ENCODE measurements around the gene TMPRSS4. TPM values are rescaled to one million over a fixed set of nuclear protein-coding genes. Genes with fewer than 3 reads are reported as not detected.

The TMPRSS4 gene
- total and polyA plus RNA-seq, 4 donors = 0.08 to 0.33 (median 0.24) TPM; not detected in 1

DNA sequence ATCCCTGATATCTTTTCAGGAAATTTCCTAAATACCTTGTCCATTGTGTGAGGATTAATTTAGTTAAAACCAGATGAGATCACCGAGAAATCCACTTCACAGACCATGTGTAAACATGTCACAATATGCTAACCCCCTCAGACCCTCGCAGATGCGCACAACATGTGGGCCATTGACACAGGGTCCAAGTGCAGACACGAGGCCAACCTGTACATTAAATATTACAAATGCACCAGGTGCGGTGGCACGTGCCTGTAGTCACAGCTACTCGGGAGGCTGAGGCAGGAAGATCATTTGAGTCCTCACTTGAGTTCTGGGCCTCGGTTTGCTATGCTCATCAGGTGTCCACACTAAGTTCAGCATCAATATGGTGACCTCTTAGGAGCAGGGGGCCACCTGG, 9.9 kb upstream of the TMPRSS4 start:
- no peak overlapping the region for H3K4me3 ChIP-seq (ENCODE audit: low read depth in 1 of 3, low read length in 3 of 3)
- H3K9me3 ChIP-seq (ENCODE audit: control insufficient read depth in 4 of 4, low read length in 3 of 4) = no peaks in the 10 kb centered on the region
- no peaks in the 10 kb centered on the region for H3K36me3 ChIP-seq (ENCODE audit: control insufficient read depth in 4 of 4, insufficient read depth in 3 of 4, low read depth in 1 of 4, low read length in 3 of 4)
- no peak for TF ChIP-seq HNF4A (conservative IDR thresholded peaks at IDR 0.05)
- no peak for TF ChIP-seq FOXA2 (IDR thresholded peaks at IDR 0.05)
- TF ChIP-seq RXRA (IDR thresholded peaks at IDR 0.05) = no peak
- TF ChIP-seq NR2F2 (IDR thresholded peaks at IDR 0.05) = no peak
- TF ChIP-seq HNF4G (IDR thresholded peaks at IDR 0.05) = no peak
- TF ChIP-seq TAF1 (conservative IDR thresholded peaks at IDR 0.05) = no peak
- TF ChIP-seq YY1 (IDR thresholded peaks at IDR 0.05) = no peak
- no peak for TF ChIP-seq FOXA1 (IDR thresholded peaks at IDR 0.05)
- TF ChIP-seq, protein P1, sequence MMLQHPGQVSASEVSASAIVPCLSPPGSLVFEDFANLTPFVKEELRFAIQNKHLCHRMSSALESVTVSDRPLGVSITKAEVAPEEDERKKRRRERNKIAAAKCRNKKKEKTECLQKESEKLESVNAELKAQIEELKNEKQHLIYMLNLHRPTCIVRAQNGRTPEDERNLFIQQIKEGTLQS (IDR thresholded peaks at IDR 0.05) = no peak
- TF ChIP-seq, protein P2, sequence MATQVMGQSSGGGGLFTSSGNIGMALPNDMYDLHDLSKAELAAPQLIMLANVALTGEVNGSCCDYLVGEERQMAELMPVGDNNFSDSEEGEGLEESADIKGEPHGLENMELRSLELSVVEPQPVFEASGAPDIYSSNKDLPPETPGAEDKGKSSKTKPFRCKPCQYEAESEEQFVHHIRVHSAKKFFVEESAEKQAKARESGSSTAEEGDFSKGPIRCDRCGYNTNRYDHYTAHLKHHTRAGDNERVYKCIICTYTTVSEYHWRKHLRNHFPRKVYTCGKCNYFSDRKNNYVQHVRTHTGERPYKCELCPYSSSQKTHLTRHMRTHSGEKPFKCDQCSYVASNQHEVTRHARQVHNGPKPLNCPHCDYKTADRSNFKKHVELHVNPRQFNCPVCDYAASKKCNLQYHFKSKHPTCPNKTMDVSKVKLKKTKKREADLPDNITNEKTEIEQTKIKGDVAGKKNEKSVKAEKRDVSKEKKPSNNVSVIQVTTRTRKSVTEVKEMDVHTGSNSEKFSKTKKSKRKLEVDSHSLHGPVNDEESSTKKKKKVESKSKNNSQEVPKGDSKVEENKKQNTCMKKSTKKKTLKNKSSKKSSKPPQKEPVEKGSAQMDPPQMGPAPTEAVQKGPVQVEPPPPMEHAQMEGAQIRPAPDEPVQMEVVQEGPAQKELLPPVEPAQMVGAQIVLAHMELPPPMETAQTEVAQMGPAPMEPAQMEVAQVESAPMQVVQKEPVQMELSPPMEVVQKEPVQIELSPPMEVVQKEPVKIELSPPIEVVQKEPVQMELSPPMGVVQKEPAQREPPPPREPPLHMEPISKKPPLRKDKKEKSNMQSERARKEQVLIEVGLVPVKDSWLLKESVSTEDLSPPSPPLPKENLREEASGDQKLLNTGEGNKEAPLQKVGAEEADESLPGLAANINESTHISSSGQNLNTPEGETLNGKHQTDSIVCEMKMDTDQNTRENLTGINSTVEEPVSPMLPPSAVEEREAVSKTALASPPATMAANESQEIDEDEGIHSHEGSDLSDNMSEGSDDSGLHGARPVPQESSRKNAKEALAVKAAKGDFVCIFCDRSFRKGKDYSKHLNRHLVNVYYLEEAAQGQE (IDR thresholded peaks at IDR 0.05) = no peak
- TF ChIP-seq, protein P3, sequence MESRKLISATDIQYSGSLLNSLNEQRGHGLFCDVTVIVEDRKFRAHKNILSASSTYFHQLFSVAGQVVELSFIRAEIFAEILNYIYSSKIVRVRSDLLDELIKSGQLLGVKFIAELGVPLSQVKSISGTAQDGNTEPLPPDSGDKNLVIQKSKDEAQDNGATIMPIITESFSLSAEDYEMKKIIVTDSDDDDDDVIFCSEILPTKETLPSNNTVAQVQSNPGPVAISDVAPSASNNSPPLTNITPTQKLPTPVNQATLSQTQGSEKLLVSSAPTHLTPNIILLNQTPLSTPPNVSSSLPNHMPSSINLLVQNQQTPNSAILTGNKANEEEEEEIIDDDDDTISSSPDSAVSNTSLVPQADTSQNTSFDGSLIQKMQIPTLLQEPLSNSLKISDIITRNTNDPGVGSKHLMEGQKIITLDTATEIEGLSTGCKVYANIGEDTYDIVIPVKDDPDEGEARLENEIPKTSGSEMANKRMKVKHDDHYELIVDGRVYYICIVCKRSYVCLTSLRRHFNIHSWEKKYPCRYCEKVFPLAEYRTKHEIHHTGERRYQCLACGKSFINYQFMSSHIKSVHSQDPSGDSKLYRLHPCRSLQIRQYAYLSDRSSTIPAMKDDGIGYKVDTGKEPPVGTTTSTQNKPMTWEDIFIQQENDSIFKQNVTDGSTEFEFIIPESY (IDR thresholded peaks at IDR 0.05) = no peak
- no peak for TF ChIP-seq GABPA (IDR thresholded peaks at IDR 0.05 in 1 of 2, conservative IDR thresholded peaks at IDR 0.05 in 1 of 2)
- no peak for TF ChIP-seq RAD21 (IDR thresholded peaks at IDR 0.05)
- TF ChIP-seq SP1 (IDR thresholded peaks at IDR 0.05) = no peak
- no peak for TF ChIP-seq JUND (IDR thresholded peaks at IDR 0.05)
- TF ChIP-seq, protein P4, sequence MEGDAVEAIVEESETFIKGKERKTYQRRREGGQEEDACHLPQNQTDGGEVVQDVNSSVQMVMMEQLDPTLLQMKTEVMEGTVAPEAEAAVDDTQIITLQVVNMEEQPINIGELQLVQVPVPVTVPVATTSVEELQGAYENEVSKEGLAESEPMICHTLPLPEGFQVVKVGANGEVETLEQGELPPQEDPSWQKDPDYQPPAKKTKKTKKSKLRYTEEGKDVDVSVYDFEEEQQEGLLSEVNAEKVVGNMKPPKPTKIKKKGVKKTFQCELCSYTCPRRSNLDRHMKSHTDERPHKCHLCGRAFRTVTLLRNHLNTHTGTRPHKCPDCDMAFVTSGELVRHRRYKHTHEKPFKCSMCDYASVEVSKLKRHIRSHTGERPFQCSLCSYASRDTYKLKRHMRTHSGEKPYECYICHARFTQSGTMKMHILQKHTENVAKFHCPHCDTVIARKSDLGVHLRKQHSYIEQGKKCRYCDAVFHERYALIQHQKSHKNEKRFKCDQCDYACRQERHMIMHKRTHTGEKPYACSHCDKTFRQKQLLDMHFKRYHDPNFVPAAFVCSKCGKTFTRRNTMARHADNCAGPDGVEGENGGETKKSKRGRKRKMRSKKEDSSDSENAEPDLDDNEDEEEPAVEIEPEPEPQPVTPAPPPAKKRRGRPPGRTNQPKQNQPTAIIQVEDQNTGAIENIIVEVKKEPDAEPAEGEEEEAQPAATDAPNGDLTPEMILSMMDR (IDR thresholded peaks at IDR 0.05; ENCODE audit: low read depth, low read length, missing input control) = no peak
- TF ChIP-seq, protein P5, sequence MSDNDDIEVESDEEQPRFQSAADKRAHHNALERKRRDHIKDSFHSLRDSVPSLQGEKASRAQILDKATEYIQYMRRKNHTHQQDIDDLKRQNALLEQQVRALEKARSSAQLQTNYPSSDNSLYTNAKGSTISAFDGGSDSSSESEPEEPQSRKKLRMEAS (IDR thresholded peaks at IDR 0.05) = no peak
- TF ChIP-seq EGR1 (IDR thresholded peaks at IDR 0.05; ENCODE audit: low read depth in 2 of 2) = no peak
- H3K4me1 ChIP-seq (ENCODE audit: control insufficient read depth in 4 of 4, insufficient read depth in 4 of 4, low read length in 3 of 4) = no peaks in the 10 kb centered on the region
- H3K9ac ChIP-seq (ENCODE audit: low read depth in 1 of 2, low read length in 2 of 2) = no peak overlapping the region
- peaks cover 0 to 4% (median 0%) of the 10 kb centered on the region in 4 donors for H3K27me3 ChIP-seq (ENCODE audit: control insufficient read depth in 4 of 4, insufficient read depth in 4 of 4, low read length in 3 of 4)
- DNase-seq (ENCODE audit: low spot score) = no peak
- WGBS = 85% methylated on average over 8 of the region's 8 CpGs
- H3K27ac ChIP-seq (ENCODE audit: low read depth in 1 of 2, low read length in 2 of 2) = no peak overlapping the region
